GM12872 (cell line): ENCODE measurements around the gene ANXA5.

Experiments
- CTCF ChIP-seq: IDR thresholded peaks from 3 replicates; pipeline ENCODE4 v1.5.1; 2011; ENCODE audit warnings: low read depth, mild to moderate bottlenecking, low read length, moderate library complexity; ENCODE audit not compliant: insufficient read depth

ANXA5 gene

GRCh38 chr4:121677524-121677923 lies 19.3 kb downstream of the ANXA5 start:
- no peak for TF ChIP-seq CTCF

GRCh38 chr4:121676345-121677075 lies 20.3 kb downstream of the ANXA5 start:
- no peak for TF ChIP-seq CTCF

- no peak for TF ChIP-seq CTCF
Observed at GRCh38 chr4:121675715-121676114, 21.1 kb downstream of the ANXA5 start.

- TF ChIP-seq CTCF: no peak
Observed at GRCh38 chr4:121674696-121675095, 22.1 kb downstream of the ANXA5 start.

- TF ChIP-seq CTCF: no peak
Observed at GRCh38 chr4:121674191-121674590, 22.6 kb downstream of the ANXA5 start.

GRCh38 chr4:121669163-121669550 lies 27.6 kb downstream of the ANXA5 start:
- no peak for TF ChIP-seq CTCF

- no peak for TF ChIP-seq CTCF
Observed at GRCh38 chr4:121668368-121669162, 28.2 kb downstream of the ANXA5 start.
